Skin epidermis (tissue), 12 donors: ENCODE data around the gene LAMB4.

ENCODE experiments used
- H3K27ac ChIP-seq, 21 experiments: fragments of 200-600 bp; sonication (generic) in 11 of 21; one replicate each; pipeline ENCODE4 v1.5.0; 2020; ENCODE audit warnings: mild to moderate bottlenecking in 3 of 21, inconsistent platforms in 2 of 21, moderate library complexity in 2 of 21
- H3K4me3 ChIP-seq, 7 experiments: fragments of 200-600 bp; sonication (generic) in 2 of 7; one replicate each; pipeline ENCODE4 v1.5.0; 2020; ENCODE audit warnings: inconsistent platforms in 2 of 7, mild to moderate bottlenecking in 2 of 7, moderate library complexity in 1 of 7

Gene LAMB4

GRCh38 chr7:108001764-108002725 lies 128.1 kb downstream of the LAMB4 start:
- Histone ChIP-seq H3K4me3 (peak overlapping the region; percentile 40 to 66 (median 51)), H3K27ac (peak overlapping the region; percentile 15 to 92 (median 78))

- Histone ChIP-seq H3K4me3 (peak overlapping the region; percentile 40 to 66 (median 51)), H3K27ac (peak overlapping the region in 18 of 21 experiments; percentile 21 to 92 (median 78))
Observed at GRCh38 chr7:108000875-108001763, 129.0 kb downstream of the LAMB4 start.

- H3K4me3 ChIP-seq = no peak overlapping the region
- H3K27ac ChIP-seq = peak overlapping the region in 9 of 21 experiments; percentile 15 to 92 (median 51)
Observed at GRCh38 chr7:107999779-108000560, 130.2 kb downstream of the LAMB4 start.

GRCh38 chr7:107998660-107999480 lies 131.3 kb downstream of the LAMB4 start:
- H3K4me3 ChIP-seq = no peak overlapping the region
- peak overlapping the region in 9 of 21 experiments; percentile 1 to 89 (median 33) for H3K27ac ChIP-seq

- H3K4me3 ChIP-seq = no peak overlapping the region
Observed at GRCh38 chr7:107998150-107998549, 132.0 kb downstream of the LAMB4 start.

GRCh38 chr7:107996072-107996882 lies 133.9 kb downstream of the LAMB4 start:
- no peak overlapping the region for H3K4me3 ChIP-seq
- H3K27ac ChIP-seq = peak overlapping the region in 6 of 21 experiments; percentile 2 to 78 (median 18)

More at GRCh38 chr7:107998150-107998549, 132.0 kb downstream of the LAMB4 start:
- peak overlapping the region in 2 of 21 experiments; percentile 57 to 89 for H3K27ac ChIP-seq

GRCh38 chr7:107995184-107996071 lies 134.7 kb downstream of the LAMB4 start:
- H3K4me3 ChIP-seq = no peak overlapping the region
- H3K27ac ChIP-seq = peak overlapping the region in 12 of 21 experiments; percentile 2 to 78 (median 22)

- Histone ChIP-seq H3K27ac (peak overlapping the region in 7 of 21 experiments; percentile 10 to 55 (median 37)), H3K4me3 (no peak overlapping the region)
Observed at GRCh38 chr7:107994421-107995030, 135.6 kb downstream of the LAMB4 start.

GRCh38 chr7:107993891-107994291 lies 136.3 kb downstream of the LAMB4 start:
- Histone ChIP-seq H3K4me3 (no peak overlapping the region), H3K27ac (peak overlapping the region in 4 of 21 experiments; percentile 39 to 55 (median 48))

- H3K27ac ChIP-seq = peak overlapping the region in 3 of 21 experiments; percentile 2 to 30 (median 22)
- no peak overlapping the region for H3K4me3 ChIP-seq
Observed at GRCh38 chr7:107989618-107990373, 140.4 kb downstream of the LAMB4 start.

GRCh38 chr7:107982918-107983389 lies 147.2 kb downstream of the LAMB4 start:
- Histone ChIP-seq H3K27ac (no peak overlapping the region), H3K4me3 (no peak overlapping the region)

GRCh38 chr7:107982042-107982840 lies 147.9 kb downstream of the LAMB4 start:
- H3K27ac ChIP-seq = no peak overlapping the region

GRCh38 chr7:107981466-107981865 lies 148.7 kb downstream of the LAMB4 start:
- no peak overlapping the region for H3K27ac ChIP-seq

More at GRCh38 chr7:107982042-107982840, 147.9 kb downstream of the LAMB4 start:
- H3K4me3 ChIP-seq = no peak overlapping the region

GRCh38 chr7:107980671-107981190 lies 149.4 kb downstream of the LAMB4 start:
- Histone ChIP-seq H3K4me3 (no peak overlapping the region), H3K27ac (no peak overlapping the region)

More at GRCh38 chr7:107981466-107981865, 148.7 kb downstream of the LAMB4 start:
- H3K4me3 ChIP-seq = no peak overlapping the region
